ENCODE data around the gene CHCHD6.
A peak's percentile ranks its signal among the peaks of the same experiment; 100 is the strongest.

CHCHD6 gene

DNA sequence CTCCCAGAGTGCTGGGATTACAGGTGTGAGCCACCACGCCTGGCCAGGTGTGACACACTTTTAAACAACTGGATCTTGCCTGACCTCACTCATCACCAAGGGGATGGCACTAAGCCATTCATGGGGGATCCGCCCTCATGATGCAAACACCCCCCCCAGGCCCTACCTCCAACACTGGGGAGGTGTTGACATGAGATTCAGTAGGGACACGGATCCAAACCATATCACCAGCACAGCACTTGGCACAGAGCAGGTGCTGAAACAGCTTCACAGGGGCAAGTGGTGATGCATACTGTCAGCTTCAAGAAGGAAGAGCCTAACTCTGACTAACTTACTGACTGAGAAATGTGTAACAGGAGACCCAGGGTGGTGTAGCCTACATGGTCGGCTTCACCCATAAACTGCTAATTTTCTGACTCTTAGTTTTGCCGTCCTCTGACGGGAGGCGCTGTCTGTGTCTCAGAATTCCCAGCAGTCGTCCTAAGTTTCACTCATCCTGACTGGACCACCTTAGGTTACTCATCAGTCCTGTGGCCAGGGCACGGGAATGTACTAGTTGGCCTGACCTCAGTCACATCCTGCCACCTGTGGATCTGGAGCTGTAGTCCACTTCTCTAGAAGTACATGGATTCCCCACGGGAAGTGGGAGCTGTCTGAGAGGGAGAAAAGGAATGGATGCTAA, 197.0 kb downstream of the CHCHD6 start:
- no peak for DNase-seq

DNA sequence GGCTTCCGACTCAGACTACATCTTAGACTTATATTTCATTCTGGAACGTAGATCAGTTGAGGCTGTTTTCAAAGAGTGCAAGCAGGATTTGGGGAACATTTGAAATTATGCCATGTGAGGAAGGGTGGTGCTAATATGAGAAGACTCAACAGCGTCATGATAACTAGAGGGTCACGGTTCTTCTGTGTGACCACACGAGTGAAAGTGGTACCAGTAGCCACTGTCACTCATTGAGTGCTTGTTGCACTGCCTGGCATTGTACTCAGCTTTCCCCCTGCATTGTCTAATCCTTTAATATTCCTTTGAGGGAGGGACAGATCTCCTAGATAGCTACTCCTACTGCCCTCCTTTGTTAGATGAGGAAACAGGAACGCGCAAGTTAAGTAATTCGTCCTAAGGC, 197.6 kb downstream of the CHCHD6 start:
- DNase-seq: no peak

DNA sequence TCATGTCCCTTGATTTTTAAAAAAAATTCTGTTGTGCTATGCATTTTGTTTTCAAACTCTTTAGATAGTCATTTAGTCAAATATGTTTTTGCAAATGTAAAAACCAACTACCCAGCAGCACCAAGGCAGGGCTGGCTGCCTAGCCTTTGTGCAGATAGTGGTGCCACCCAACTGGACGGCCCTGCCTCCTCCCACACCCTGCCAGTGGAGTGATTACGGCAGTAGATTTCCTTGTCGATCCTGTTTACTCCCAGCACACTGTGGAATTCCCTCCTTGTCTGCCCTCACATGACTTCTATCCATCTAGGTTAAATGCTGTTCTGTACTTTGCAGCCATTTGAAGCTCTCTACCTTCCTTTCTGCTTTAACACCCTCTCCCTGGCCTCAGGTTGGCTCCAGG, 199.5 kb downstream of the CHCHD6 start:
- no peak for DNase-seq

- DNase-seq: no peak
These were observed 203.5 kb downstream of the CHCHD6 start for GRCh38 chr3:126907557-126907956.

DNA sequence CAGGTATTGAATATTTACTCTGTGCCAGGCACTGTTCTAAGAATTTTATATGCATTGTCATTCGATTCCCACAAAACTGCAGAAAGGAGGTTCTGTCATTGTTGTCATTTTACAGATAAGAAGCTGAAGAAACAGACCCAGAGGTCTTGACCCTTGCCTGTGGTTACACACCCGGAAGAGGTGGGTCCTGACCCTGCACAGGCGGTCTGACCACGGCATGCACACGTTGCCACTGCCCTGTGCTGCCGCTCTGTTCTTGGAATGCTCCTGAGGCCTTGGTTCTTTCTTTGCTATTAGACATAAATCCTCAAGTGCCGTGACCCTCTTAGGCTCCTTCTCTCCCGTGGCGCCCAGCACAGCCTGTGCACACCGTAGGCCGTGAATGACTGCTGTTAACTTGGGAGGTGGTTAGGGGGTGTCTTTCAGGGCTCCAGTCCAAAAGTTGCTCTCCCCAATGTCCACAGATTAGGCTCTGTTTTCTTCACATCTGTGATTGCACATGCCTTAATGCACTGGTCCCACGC, 204.8 kb downstream of the CHCHD6 start:
- no peak for DNase-seq

DNA sequence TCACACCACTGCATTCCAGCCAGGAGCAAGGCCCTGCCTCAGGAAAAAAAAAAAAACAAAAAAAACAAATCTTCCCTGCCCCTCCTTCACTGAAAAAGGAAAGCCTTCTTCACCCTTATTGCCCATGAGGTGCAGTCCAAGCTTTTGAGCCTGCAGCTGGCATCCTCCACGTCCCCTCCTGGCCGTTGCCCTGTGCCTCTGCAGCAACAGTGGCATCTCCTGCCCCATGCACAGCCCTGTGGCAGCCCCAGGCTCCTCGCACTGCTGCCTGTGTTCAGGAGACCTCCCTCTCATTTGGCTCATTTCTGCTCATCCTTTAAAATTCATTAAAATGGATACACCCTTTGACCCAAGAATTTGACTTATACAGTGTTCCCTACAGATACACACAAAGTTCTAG, 206.2 kb downstream of the CHCHD6 start:
- DNase-seq: no peak

DNA sequence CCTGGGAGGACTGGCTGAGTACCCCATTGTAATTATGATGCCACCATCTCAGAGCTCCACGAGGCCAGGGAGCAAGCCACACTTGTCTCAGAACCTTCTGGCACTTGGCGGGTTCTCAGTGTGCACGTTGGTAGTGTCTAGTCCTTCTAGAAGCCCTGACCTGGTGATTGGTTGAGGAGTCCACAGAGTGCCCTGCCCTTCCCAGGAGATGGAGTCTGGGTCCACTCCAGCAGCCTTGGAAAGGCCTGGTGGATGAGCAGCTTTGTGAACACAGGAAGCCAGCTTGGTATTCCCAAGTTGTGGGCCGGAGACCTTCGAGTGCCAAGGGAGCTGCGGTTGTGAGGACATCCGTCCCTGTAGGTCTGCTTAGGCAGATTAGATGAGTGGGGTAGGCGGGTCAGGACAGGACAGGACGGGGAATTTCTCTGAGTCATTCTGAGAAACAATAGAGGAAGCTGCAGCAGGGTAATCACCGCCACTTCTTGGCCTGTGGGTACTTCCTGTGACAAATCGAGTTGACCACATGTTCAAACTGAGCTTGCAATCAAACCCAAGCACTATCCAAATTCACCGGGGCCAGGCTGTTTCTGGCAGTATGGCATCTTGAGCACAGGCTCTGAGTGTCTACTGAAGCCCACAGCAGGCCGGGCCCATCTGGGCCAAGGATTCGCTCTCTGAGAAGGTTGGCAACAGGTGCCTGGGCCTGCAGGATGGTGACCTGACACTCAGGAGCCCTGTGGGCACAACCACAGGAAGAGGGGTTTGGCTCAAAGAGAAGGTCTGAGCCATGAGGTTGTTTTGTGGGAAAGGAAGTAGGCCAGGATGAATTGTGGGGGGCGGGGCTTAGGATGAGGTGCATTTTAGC, 207.4 kb downstream of the CHCHD6 start:
- peak; percentile 54 for DNase-seq

DNA sequence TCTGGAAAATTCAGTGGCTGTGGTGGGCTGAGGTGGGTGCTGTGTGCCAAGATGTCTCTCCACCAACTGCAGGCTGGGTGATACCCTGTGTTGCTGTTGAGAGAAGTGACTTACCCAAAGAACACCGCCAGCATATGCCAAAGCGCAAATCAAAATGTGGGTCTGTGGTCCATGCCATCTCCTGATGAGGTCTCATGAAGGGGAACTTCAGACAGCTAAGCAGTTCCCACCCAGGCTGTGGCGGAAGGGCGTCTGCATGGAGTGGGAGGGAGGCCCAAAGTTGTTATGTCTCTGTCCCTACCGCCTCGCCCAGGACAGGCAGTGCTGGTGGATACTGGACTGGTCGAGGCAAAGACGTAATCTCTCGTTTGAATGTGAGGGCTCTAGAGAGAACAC, 208.0 kb downstream of the CHCHD6 start:
- no peak for DNase-seq

GRCh38 chr3:126912491-126913195, 208.6 kb downstream of the CHCHD6 start:
- no peak for DNase-seq

DNA sequence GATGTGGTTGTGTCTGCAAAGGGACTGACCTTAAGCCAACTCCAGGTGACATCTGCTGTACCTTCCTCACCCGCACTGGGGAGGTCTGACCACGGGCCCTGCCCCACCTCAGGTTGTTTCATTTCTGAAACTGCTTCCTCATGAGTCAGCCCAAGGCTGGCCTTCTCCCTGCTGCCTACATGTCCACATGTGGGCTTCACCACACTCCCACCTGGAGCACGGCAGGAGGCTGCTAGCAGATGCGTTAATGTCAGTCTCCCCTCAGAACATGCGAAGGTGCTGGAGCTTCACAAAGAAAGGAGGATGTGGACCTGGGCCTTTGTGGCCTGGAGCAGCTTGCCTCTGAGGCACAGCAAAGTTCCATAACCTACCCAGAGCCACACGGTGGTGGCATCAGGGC, 209.5 kb downstream of the CHCHD6 start:
- no peak for DNase-seq

DNA sequence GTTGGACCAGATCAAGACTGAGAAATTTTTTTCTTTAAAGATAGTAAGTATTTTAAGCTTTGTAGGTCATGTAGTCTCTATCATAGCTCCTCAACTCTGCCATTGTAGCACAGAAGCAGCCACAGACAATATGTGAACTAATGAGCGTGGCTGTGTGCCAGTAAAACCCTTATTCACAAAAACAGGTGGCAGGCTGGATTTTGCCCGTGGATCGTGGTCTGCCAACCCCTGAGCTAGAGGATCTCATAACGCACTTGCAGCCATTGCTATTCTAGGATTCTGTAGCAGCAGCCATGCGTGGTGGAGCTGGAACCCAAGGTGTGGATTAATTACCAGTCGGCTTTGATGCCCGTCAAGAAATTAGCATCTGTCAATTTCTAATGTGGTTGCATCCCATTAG, 210.2 kb downstream of the CHCHD6 start:
- DNase-seq: no peak

DNA sequence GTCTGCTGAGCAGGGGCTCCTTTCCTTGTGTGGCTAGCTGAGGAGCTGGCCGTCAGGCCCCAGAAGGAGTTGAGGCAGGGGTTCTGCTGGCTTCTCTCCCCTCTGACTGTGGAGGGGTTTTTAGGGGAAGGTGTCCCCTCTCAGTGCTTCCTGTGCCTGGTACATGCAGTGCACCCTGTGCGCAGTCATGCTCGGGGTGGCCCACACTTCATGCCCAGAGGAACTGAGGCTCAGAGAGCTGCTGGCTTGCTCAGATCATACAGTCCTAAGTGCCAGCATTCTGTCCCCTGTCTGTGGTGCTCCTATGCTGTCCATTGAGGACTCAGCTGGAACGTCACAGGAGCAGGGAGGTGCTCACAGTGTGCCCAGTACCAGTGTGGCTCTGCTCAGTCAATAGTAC, 211.0 kb downstream of the CHCHD6 start:
- DNase-seq: no peak

DNA sequence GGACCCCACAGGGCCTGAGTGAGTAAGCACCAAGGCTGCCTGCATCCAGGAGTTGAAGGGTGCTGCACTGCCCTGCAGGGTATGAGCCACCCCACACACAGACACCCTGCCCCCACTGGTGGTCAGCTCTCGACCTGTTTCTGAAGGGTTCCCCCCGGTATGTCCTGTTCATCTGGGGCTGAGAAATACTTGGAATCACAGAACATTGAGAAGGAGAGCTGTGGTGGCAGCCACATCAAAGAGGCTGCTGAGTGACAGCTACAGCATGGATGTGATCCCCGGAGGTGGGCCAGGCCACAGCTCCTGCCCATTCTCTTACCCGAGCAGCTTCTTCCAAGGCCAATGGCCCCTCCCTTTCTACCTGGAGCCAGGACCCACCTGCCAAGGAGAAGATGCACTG, 212.5 kb downstream of the CHCHD6 start:
- DNase-seq: no peak

DNA sequence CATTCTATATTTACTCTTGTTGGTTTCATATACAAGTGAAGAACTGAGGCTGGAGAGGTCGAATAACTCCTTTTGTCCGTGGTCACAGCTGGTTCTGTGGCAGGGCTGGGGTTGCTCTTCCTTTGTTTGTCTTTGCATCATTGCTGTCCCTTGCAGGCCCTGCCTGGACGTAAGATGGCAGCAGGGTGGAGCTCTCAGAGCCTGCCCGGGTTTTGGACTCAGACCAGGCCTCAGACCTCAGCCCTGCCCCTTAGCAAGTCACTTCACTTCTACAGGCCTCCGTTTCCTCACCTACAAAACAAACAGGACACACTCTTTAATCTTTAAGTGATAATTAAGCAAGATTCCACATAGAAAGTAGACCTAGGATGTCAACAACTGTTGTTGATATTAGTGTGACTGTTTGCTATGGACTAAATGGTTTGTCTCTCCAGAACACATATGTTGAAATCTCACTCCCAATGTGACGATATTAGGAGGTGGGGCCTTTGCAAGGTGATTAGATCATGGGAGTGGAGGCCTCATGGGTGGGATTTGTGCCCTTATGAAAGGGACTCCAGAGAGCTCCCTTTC, 213.3 kb downstream of the CHCHD6 start:
- no peak for DNase-seq

GRCh38 chr3:126918355-126918821, 214.3 kb downstream of the CHCHD6 start:
- DNase-seq: no peak

GRCh38 chr3:126921085-126921824, 217.2 kb downstream of the CHCHD6 start:
- no peak for DNase-seq

- DNase-seq: no peak
These were observed 218.4 kb downstream of the CHCHD6 start for GRCh38 chr3:126922466-126922865.

GRCh38 chr3:126923423-126923822, 219.4 kb downstream of the CHCHD6 start:
- DNase-seq: no peak

DNA sequence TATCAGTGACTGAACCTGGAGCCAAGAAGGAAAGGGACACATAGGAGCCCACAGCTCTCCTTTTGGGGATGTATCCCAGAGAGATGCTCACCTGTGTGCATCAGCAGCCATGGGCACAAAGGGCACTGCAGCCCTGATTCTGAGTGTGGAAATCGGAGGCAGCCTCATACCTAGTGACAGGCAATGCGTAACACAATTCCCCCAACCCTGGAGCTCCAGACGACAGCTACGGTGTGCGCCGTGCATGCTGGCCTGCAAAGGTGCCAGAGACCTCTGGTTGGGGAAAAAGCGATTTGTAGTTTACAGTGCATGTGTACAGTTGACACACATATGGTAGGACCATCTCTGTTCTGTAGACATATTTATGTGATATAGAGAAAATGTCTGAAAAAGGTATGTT, 219.9 kb downstream of the CHCHD6 start:
- no peak for DNase-seq

DNA sequence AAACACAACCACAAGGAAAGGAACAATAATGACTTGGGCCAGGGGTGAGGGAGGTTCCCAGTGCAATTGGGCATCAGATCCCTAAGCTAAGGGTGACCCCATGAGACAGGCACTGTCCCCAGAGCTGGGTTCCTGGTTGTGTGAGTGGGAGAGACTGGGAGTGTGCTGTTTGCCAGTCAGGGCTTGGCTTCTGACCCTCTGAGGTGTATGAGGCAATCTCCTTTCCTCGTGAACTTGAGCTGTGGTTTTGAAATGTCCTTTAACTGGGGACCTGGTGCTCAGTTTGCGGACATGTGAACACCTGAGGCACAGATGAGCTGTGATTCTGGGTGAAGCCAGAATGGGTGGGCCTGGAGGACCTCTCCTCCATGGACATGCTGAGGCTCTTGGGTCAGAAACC, 220.4 kb downstream of the CHCHD6 start:
- DNase-seq: no peak

DNA sequence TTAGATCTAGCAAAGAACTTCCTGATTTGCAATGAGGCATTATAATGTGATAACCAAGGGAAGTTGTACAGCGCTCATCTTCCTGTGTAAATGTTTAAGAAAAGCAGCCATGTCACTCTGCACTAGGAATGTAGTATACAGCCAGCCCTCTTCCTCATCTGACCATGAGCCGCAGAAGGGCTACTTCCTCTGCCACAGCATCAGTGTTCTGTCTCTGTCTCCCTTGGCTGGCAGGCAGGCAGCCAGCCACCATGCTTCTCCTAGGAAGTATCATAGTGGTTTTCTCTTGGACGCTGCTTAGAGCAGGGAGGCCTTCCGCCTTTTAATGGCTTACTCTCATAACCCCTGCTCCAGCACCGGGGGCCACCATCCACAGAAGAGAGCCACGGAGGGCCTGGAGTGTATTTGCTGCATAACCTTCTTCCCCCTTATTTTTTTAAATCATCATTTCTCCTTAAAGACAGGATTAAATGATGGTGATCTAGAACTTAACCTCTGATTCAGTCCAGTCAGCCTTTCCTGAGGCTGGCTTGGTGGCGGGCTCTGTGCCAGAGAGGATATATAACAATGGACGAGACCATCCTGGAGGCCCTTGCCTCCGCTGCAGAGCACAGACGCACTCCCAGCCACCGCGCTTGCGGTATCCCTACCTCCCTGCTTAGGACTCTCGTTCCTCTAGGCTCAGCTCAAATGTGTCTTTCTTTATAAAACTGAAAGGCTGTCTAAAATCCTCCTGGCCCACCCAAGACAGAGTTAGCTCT, 221.6 kb downstream of the CHCHD6 start:
- no peak for DNase-seq
